Neural cell (in vitro differentiated cells): ENCODE measurements around the gene WNT10A. TPM values are rescaled to one million over a fixed set of nuclear protein-coding genes. Genes with fewer than 3 reads are reported as not detected.

ENCODE experiments used
- H2AFZ ChIP-seq: fragments of 200-600, 300-800 bp; sonication (generic), shearing (Covaris generic); 2 replicates; pipeline ENCODE4 v1.6.0; 2014; ENCODE audit warnings: low read depth, mild to moderate bottlenecking, antibody characterized with exemption, low read length, moderate library complexity
- H3F3A ChIP-seq: fragments of 200-600 bp; shearing (Covaris generic); 2 replicates; pipeline ENCODE4 v1.6.1; 2016; ENCODE audit warnings: mild to moderate bottlenecking, moderate library complexity, mixed read lengths, antibody characterized with exemption, low read length; ENCODE audit not compliant: insufficient read depth, poor library complexity, severe bottlenecking
- H3K27ac ChIP-seq: fragments of 200-600, 300-800 bp; sonication (generic), shearing (Covaris generic); 2 replicates; pipeline ENCODE4 v1.5.1; 2014; ENCODE audit warnings: mild to moderate bottlenecking, low read length, moderate library complexity
- H3K27me3 ChIP-seq: fragments of 300-800, 200-600 bp; sonication (generic), shearing (Covaris generic); 2 replicates; pipeline ENCODE4 v1.6.0; 2014; ENCODE audit warnings: mild to moderate bottlenecking, low read depth, low read length, moderate library complexity; ENCODE audit not compliant: insufficient read depth
- H3K36me3 ChIP-seq: fragments of 300-800, 200-600 bp; sonication (generic), shearing (Covaris generic); 2 replicates; pipeline ENCODE4 v1.5.1; 2014; ENCODE audit warnings: mild to moderate bottlenecking, antibody characterized with exemption, low read length, moderate library complexity; ENCODE audit not compliant: insufficient read depth
- H3K4me2 ChIP-seq: fragments of 300-800, 200-600 bp; sonication (generic), shearing (Covaris generic); 2 replicates; pipeline ENCODE4 v1.6.0; 2014; ENCODE audit warnings: mild to moderate bottlenecking, low read length
- H3K4me3 ChIP-seq: fragments of 300-800, 200-600 bp; sonication (generic), shearing (Covaris generic); 2 replicates; pipeline ENCODE4 v1.5.1; 2014; ENCODE audit warnings: mild to moderate bottlenecking, low read length, moderate library complexity
- H3K79me2 ChIP-seq: fragments of 200-600 bp; shearing (Covaris generic); replicated peaks from 2 replicates; pipeline ENCODE4 v1.6.0; 2014; ENCODE audit warnings: mild to moderate bottlenecking, low read length, moderate library complexity; ENCODE audit not compliant: insufficient read depth
- H3K9ac ChIP-seq: fragments of 300-800, 200-600 bp; sonication (generic), shearing (Covaris generic); 2 replicates; pipeline ENCODE4 v1.6.1; 2016; ENCODE audit warnings: mild to moderate bottlenecking, low read length, mixed read lengths
- H3K9me2 ChIP-seq: fragments of 200-600 bp; shearing (Covaris generic); 2 replicates; pipeline ENCODE4 v1.6.1; 2016; ENCODE audit warnings: mild to moderate bottlenecking, low read length, mixed read lengths; ENCODE audit not compliant: insufficient read depth
- H3K9me3 ChIP-seq: fragments of 200-600, 300-800 bp; sonication (generic), shearing (Covaris generic); 2 replicates; pipeline ENCODE4 v1.6.1; 2016; ENCODE audit warnings: mild to moderate bottlenecking, mixed run types, low read length, moderate library complexity, mixed read lengths
- H4K20me1 ChIP-seq: fragments of 200-600 bp; shearing (Covaris generic); 2 replicates; pipeline ENCODE4 v1.6.1; 2016; ENCODE audit warnings: mild to moderate bottlenecking, mixed run types; ENCODE audit not compliant: insufficient read depth
- EZH2 ChIP-seq: fragments of 200-600, 300-800 bp; shearing (Covaris generic), sonication (generic); IDR thresholded peaks from 2 replicates; pipeline ENCODE4 v1.6.1; 2014; ENCODE audit warnings: antibody characterized with exemption, low read length, borderline replicate concordance, mild to moderate bottlenecking; ENCODE audit not compliant: insufficient read depth, poor library complexity, severe bottlenecking
- MXI1 ChIP-seq: fragments of 450-650 bp; conservative IDR thresholded peaks from 2 replicates; pipeline ENCODE4 v1.6.1; 2014; ENCODE audit warnings: antibody characterized with exemption, mild to moderate bottlenecking; ENCODE audit not compliant: poor library complexity, severe bottlenecking
- POLR2AphosphoS5 ChIP-seq: IDR thresholded peaks from 2 replicates; pipeline ENCODE4 v1.6.1; 2012
- RAD21 ChIP-seq: fragments of 450-650 bp; conservative IDR thresholded peaks from 2 replicates; pipeline ENCODE4 v1.6.1; 2014; ENCODE audit warnings: antibody characterized with exemption, mild to moderate bottlenecking, moderate library complexity
- SMC3 ChIP-seq: fragments of 450-650 bp; conservative IDR thresholded peaks from 2 replicates; pipeline ENCODE4 v1.6.1; 2014; ENCODE audit warnings: antibody characterized with exemption, mild to moderate bottlenecking, moderate library complexity; ENCODE audit not compliant: poor library complexity
- TAF1 ChIP-seq: IDR thresholded peaks from 2 replicates; pipeline ENCODE4 v1.6.1; 2012; ENCODE audit warnings: low read depth
- polyA plus RNA-seq: library from polyadenylated mRNA; depleted of rRNA; stranded (reverse); fragments of >200 nt; gene quantifications from 2 replicates; pipeline ENCODE4 v1.2.3, GENCODE V29; 2014
- TF ChIP-seq, protein P1 (sequence below): IDR thresholded peaks from 2 replicates; pipeline ENCODE4 v1.6.1; 2012; ENCODE audit warnings: borderline replicate concordance
- TF ChIP-seq, protein P2 (sequence below): fragments of 450-650 bp; IDR thresholded peaks from 2 replicates; pipeline ENCODE4 v1.5.1; 2014; ENCODE audit warnings: antibody characterized with exemption, mild to moderate bottlenecking, moderate library complexity; ENCODE audit not compliant: poor library complexity, severe bottlenecking

WNT10A gene
- polyA plus RNA-seq, 1 donor from 2014 or later: 0.14 TPM

DNA sequence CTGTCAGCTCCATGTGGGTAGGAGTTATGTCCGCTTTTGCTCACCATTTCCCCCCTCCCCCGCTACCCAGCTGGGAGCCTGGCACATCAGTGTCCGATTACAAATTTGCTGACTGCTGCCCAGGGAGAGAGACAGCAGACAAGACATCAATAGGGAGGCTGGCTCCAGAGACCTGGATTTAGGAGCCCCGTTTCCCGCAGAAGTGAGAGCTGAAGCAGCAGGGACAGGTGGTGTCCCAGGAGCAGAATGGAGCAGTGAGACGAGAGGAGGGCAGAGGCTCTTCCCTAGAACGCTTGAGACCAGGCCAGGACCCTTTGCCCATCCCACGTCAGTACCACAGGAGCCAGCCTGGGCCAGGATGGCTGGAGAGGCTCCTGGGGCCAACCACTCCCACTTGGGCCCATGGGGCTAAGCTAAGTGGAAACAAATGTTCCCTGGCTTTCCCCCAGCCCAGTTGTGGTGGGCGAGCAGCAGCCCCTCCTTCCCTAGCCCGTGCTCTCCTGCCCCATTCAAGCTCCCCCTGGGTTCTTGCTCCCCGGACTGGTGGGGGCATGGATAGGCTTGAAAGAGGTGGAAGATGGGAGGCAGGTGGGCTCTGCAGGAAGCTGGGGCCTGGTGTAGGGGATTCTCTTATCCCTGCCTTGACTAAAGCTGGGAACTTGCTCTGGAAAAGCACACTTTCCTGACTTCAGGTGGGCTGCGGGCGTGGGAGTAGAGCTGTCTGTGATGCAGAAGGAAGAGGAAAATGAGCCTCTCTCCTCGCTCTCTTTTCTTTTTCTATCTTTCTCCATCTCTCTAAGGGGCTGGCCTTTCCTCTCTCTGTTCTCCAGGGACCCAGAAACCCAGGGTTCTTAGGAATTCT lies 25.1 kb upstream of the WNT10A start:
- Histone ChIP-seq H3K9ac (no peak overlapping the region), H3K9me3 (no peaks in the 10 kb centered on the region), H3K4me3 (no peak overlapping the region), H3K36me3 (no peaks in the 10 kb centered on the region), H3K27me3 (peaks cover 88% of the 10 kb centered on the region), H3K79me2 (no peaks in the 10 kb centered on the region), H3K27ac (no peak overlapping the region), H3K4me2 (no peak overlapping the region), H3K9me2 (no peaks in the 10 kb centered on the region), H3F3A (no peaks in the 10 kb centered on the region), H2AFZ (no peak overlapping the region), H4K20me1 (no peaks in the 10 kb centered on the region)
- no peak for TF ChIP-seq SMC3
- no peak for TF ChIP-seq POLR2AphosphoS5
- TF ChIP-seq, protein P1, sequence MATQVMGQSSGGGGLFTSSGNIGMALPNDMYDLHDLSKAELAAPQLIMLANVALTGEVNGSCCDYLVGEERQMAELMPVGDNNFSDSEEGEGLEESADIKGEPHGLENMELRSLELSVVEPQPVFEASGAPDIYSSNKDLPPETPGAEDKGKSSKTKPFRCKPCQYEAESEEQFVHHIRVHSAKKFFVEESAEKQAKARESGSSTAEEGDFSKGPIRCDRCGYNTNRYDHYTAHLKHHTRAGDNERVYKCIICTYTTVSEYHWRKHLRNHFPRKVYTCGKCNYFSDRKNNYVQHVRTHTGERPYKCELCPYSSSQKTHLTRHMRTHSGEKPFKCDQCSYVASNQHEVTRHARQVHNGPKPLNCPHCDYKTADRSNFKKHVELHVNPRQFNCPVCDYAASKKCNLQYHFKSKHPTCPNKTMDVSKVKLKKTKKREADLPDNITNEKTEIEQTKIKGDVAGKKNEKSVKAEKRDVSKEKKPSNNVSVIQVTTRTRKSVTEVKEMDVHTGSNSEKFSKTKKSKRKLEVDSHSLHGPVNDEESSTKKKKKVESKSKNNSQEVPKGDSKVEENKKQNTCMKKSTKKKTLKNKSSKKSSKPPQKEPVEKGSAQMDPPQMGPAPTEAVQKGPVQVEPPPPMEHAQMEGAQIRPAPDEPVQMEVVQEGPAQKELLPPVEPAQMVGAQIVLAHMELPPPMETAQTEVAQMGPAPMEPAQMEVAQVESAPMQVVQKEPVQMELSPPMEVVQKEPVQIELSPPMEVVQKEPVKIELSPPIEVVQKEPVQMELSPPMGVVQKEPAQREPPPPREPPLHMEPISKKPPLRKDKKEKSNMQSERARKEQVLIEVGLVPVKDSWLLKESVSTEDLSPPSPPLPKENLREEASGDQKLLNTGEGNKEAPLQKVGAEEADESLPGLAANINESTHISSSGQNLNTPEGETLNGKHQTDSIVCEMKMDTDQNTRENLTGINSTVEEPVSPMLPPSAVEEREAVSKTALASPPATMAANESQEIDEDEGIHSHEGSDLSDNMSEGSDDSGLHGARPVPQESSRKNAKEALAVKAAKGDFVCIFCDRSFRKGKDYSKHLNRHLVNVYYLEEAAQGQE: no peak
- TF ChIP-seq RAD21: no peak
- TF ChIP-seq, protein P2, sequence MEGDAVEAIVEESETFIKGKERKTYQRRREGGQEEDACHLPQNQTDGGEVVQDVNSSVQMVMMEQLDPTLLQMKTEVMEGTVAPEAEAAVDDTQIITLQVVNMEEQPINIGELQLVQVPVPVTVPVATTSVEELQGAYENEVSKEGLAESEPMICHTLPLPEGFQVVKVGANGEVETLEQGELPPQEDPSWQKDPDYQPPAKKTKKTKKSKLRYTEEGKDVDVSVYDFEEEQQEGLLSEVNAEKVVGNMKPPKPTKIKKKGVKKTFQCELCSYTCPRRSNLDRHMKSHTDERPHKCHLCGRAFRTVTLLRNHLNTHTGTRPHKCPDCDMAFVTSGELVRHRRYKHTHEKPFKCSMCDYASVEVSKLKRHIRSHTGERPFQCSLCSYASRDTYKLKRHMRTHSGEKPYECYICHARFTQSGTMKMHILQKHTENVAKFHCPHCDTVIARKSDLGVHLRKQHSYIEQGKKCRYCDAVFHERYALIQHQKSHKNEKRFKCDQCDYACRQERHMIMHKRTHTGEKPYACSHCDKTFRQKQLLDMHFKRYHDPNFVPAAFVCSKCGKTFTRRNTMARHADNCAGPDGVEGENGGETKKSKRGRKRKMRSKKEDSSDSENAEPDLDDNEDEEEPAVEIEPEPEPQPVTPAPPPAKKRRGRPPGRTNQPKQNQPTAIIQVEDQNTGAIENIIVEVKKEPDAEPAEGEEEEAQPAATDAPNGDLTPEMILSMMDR: no peak
- TF ChIP-seq TAF1: no peak
- TF ChIP-seq EZH2: no peak
- no peak for TF ChIP-seq MXI1

DNA sequence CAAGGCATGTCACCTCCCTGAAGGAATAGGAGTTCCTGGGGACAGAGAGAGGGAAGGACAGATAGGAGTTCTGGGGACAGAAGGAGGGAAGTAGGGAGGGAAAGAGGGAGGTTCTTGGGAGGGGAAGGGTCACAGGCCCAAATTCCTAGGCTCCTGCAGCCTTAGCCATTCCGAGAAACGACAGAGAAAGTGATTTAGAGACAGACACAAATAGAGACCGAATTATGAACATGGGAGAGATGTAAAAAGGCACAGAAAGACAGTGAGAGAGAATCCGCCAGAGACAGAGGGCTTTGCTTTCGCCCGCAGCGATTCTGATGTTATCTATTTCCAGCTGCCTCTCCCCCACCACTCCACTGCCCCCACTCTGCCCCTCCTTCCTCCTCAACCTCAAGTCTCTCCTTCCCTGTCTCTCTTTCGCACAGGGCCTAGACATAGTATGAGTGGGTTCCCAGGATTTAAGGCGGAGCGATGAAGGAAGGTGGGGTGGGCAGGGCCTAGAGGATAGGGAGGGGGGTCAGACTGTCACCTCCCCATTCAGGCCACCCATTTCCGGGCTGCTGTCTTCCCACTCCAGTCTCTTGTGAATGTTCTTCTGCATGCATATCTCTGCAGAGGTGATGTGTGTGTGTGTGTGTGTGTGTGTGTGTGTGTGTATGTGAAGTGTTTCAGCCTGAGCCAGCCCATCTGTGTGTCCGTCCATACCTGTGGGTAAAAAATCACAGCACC lies 24.3 kb upstream of the WNT10A start:
- Histone ChIP-seq H3K9ac (no peak overlapping the region), H2AFZ (no peak overlapping the region), H3K9me2 (no peaks in the 10 kb centered on the region), H4K20me1 (no peaks in the 10 kb centered on the region), H3K9me3 (no peaks in the 10 kb centered on the region), H3K4me3 (no peak overlapping the region), H3K27me3 (peaks cover 89% of the 10 kb centered on the region), H3F3A (no peaks in the 10 kb centered on the region), H3K4me2 (no peak overlapping the region), H3K36me3 (no peaks in the 10 kb centered on the region), H3K27ac (no peak overlapping the region), H3K79me2 (no peaks in the 10 kb centered on the region)
- TF ChIP-seq RAD21 (no peak), EZH2 (no peak), MXI1 (no peak), POLR2AphosphoS5 (no peak)
- TF ChIP-seq, protein P1: no peak
- TF ChIP-seq, protein P2: no peak
